Suppressor macrophage treated with lipopolysaccharide for 4 hours (primary cell): ENCODE data around the gene ADAMTS17.
"Not testable (repeated sequence)": the region's sequence is repeated elsewhere in the genome, so short reads cannot be mapped to it uniquely, and the experiment has no call there.

ENCODE experiments used
- DNase-seq: peaks from one replicate; pipeline ENCODE4 v3.0.0-alpha.2; 2020

ADAMTS17 gene

GRCh38 chr15:100341750-100342560 is at the start of gene ADAMTS17:
Gene ADAMTS17, minus strand, starts transcription at chr15:100341975. Its CDS starts 76 bp downstream, at chr15:100341899.
- peak; percentile 96 for DNase-seq

GRCh38 chr15:100385300-100386050 is 43.7 kb upstream of the ADAMTS17 start:
- DNase-seq: peak; percentile 40

DNA sequence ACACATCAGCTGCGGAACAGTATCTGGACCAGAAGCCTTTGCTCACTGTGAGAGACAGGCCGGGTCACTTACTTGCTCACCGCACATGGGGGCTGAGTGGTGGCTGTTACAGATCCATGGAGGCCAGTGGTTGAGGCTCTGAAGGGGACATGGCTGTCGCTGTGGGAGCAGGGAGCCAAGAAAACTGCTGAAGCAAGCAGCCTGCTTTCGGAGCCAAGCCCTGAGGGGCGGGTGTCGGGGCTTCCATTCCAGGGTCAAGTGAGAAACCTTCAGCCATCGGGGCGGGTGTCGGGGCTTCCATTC is 42.3 kb upstream of the ADAMTS17 start:
- DNase-seq: no peak

DNA sequence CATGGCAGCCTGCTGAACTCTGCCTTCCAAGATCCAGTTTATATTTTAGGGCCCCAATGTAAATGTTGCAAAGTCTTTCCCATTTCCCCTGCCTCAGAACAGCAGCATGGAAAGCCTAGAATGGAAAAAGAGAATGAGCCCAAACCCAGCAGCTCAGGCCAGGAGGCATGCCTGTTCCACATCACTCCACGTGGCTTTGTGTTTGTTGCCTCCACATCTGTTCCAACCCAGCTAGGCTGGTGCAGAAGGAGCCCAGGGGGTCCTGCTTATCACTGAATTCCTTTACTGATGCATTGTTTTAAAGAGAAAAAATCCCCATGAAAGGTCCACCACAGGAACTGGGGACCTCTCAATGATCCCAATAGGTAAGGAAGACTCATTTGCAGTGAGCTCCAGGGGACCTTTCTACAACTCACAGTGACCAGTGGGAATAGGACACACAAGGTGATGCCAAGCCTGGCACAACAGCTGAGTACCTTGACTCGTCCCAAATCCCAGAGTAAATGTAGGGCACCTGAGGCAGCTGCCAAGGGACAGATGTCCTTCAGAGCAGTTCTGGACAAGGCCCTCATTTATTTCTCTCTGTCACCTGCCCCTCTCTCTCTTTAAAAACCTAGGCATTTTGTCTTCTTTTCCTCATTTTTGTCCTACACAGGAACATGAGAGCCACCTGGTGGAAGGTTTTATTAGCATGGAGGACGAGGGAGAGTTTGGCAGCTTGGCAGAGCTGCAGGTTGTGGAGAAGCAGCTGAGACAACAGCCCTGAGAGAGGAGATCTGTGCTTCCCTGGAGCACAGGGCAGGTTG is 41.7 kb upstream of the ADAMTS17 start:
- DNase-seq: peak; percentile 33

- DNase-seq: no peak
These were observed 32.2 kb upstream of the ADAMTS17 start for GRCh38 chr15:100373942-100374341.

GRCh38 chr15:100373120-100373896 is 31.5 kb upstream of the ADAMTS17 start:
- DNase-seq: no peak

- DNase-seq: no peak
These were observed 31.0 kb upstream of the ADAMTS17 start for GRCh38 chr15:100372739-100373119.

DNA sequence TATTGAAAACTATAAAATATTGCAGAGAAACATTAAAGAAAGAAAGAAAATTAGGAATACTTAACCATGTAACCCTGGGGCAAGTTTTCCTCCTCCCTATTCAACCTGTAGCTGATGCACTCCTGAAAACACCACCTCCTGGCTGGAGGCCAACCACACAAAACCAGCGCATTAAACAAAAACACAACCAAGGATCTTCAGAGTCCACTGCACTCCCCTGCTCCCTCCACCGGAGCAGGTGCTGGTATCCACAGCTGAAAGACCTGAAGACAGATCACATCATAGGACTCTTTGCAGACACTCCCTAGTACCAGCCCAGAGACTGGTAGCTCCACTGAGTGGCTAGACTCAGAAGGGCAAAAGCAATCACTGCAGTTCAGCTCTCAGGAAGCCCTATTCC is 13.6 kb upstream of the ADAMTS17 start:
- DNase-seq: no peak

DNA sequence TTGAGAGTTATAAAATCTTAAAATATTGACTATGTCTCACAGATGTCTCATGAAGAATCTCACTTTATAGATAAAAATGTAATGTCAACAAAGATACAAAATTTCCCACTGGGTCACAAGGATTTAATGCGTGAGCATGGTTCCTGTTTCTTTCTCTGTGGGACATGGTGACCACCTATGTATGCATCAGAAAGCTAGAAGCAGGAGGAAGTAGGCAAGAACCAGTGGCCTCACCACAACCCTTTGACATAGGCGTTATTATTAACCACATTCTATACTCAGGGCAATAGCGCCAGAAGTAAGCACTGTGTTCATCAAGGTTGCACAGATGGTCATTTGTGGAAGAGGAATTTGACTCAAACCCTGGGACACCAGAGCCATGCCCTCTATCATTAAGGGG is 11.7 kb upstream of the ADAMTS17 start:
- DNase-seq: peak; percentile 79

DNA sequence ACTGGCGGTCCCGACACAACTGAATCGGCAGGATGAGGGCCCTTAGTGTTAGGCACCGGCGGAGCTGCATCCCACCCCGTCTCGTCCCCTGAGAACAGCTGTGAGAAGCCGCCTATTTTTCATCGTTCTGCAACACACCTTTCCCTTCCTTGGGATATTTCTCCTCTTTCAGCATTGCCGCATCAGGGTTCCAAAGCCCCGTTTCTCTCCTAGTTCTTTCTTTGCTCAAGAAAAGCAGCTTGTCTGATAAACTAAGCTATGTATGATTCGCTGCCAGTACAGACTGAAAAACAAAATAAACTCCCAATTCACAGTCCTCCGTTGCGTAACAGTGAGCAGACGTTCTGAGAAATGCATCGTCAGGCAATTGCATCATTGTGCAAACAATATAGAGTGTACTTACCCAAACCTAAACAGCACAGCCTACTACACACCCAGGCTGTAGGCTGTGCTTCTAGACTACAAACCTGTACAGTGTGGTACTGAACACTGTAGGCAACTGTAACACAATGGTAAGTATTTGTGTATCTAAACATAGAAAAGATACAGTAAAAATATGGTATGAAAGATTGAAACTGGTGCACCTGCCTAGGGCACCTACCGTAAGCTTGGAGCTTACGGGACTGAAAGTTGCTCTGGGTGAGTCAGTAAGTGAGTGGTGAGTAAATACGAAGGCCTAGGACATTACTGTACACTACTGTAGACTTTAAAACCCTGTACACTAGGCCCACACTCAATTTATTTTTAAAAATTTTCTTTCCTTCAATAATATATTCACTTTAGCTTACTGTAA is 8.9 kb upstream of the ADAMTS17 start:
- DNase-seq: peak; percentile 75

DNA sequence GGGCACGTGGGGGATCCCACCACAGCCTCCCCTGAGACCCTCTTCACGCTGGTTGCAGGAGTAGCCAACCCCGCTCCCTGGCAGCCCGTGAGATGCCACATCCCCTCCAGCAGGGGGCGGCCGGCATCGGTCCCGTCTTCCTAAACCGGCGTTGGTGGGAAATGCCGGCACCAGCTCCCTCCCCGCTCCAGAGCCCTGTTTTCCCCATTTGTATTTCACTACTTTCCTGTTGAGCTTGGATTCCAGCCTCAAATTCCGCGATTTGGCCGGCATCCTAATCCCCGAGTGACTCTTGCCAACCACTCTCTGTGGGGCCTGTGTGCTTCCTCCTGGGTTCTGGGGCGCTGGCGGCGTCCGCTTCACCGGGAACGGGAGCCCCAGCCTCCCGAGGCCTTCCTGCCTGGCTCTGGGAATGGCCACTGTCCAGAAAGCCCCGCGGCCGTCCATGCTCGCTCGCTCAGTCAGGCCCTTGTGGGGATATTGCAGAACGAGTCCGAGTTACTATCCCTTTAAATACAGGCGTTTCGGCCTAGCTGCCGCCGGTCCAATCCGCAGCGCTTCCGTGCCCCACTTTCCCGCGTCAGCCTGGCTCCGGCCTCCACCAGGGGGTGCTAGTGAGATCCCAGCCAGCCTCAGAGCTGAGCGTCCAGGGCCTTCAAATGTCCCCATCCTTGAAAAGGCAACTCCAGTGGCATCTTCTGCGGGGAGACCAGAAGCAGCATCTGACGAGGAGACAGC is 8.1 kb upstream of the ADAMTS17 start:
- peak; percentile 93 for DNase-seq

GRCh38 chr15:100349321-100349695 is 7.5 kb upstream of the ADAMTS17 start:
- no peak for DNase-seq

DNA sequence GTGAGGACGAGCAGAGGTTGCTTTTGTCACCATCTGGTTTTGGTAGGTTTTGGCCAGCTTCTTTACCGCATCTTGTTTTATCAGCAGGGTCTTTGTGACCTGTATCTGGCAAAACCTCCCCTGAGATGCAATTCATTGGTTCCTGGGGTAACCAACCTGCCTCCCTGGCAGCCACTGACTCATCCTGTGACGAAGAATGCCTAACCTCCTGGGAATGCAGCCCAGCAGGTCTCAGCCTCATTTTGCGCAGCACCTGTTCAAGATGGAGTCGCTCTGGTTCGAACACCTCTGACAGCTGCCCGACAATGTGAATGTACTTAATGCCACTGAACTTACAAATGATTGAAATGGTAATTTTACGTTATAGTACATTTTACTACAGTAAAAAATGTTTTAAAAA is 6.8 kb upstream of the ADAMTS17 start:
- DNase-seq: no peak

DNA sequence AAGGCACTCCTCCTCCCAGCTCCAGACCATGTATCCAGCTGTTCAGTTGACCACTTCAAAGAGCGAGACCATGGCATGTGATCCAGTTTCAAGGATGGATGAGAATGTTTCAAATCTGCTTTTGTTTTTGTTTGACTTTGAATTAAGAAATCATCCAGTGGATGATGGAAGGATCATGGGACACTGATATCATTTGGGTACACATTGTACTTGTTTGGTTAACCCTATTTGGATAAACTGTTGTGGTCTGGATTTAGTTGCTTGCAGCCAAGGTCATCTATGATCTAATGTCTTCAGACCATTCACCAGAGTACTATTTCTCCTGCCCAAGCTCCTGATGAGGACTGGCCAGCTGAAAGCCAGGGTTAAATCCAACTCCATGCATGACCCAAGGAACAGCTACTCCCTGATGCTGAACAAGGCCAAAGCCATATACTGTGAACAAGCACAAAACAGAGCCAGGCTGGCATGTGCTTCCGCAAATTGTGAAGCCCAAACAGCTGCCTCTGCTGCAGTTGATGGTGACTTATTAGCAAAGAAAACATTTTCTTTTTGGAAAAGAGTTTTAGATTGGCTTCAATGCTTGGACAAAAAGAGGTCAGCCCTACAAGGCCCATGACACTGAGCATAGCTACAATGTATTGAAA is 5.2 kb upstream of the ADAMTS17 start:
- no peak for DNase-seq

- no peak for DNase-seq
These were observed 3.7 kb upstream of the ADAMTS17 start for GRCh38 chr15:100345438-100345837.

DNA sequence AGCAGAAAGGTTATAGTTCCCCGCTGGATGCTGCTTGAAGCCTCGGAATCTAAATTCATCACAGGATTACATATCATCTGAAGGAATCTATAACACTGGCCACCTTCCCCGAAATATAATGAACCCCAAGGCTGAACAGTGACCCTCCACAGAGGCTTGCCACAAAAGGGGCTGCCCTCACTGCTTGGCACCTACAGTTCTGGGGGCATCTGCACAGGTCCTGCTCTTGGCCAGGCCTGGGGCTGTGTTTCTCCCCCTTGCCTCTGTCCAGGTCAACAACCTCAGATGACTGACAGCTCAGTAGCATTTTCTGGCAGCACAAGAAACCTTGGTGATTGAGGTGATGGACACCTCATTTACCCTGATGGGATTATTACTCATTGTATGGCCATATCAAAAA is 1.5 kb upstream of the ADAMTS17 start:
- DNase-seq: no peak

DNA sequence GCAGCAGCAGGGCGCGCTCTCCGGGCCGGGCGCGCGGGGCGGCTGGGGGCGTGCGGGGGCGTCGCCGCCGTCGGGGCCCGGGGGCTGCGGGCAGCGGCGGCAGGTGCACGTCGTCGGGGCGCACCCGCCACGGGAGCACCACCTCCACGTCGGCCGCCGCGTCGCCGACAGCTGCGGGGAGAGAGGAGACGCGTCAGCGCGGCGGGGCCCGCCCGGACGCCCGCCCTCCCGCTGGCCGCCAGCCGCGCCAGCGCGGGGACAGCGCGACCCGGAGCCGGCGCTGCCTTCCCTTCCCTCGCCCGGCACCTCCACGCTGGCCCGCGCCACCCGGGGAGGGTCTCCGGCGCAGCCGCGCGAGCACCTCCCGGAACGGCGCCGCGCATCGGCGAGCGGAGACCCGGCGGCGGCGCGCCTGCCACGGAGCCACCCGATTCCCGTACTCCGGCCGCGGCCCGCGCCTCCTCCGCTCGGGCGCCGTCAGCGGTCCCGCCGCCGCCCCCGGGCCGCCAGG is 481 bp downstream of the ADAMTS17 start:
- DNase-seq: peak; percentile 20

DNA sequence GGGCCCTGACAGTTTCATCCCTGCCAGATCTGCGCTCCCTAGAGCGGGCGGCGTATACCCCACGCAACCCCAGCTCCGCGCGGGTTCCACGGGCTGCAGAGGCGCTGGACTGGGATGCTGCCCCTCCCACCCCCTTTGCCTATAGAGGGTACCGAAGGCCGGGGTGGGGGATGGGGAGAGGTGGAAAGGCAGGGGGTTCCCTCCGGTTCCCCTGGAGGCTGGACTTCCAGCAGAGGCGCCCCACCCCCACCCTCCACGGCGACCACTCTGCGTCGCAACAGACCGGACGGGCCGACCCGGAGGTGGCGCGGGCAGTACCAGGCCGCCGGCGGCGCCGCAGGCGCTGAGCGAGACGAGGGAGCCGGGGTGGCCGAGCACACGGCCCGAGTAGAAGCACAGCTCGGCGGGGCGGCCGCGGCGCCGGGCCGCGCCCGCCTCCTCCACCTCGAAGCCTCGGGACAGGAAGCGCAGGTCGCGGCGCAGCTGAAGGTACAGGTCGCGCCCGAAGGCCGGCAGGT is 995 bp downstream of the ADAMTS17 start:
- no peak for DNase-seq

- DNase-seq: no peak
These were observed 1.8 kb downstream of the ADAMTS17 start for GRCh38 chr15:100339999-100340398.

DNA sequence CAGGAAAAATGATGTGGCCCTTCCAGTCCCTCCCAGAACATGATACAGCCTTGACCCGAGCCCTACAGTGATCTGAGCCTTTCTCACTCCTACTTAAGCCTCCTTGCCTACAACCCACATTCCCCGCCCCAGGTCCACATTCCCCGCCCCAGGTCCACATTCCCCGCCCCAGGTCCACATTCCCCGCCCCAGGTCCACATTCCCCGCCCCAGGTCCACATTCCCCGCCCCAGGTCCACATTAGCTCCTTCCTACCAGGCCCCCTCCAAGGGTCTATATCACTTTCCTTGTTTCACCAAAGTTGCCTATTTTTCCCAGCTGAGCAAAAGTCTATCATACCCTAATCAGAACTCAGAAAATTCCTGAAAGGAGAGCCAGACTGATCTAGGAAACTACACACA is 2.3 kb downstream of the ADAMTS17 start:
- DNase-seq: not testable (repeated sequence)
